Body of pancreas (tissue), 4 donors: ENCODE measurements around the gene AJM1. TPM values are rescaled to one million over a fixed set of nuclear protein-coding genes. Genes with fewer than 3 reads are reported as not detected.
"Not testable (repeated sequence)": the region's sequence is repeated elsewhere in the genome, so short reads cannot be mapped to it uniquely, and the experiment has no call there.

Experiments used
- ATAC-seq: fragments of 150-250 bp; one replicate; pipeline ENCODE4 v1.9.1; 2016
- DNase-seq, 4 donors: peaks; one replicate each; pipeline ENCODE4 v3.0.0-alpha.2; 2019
- H3K27ac ChIP-seq, 4 donors: fragments of 200-600 bp; sonication (generic); 1 replicate in 3 of 4; 2 replicates in 1 of 4; pipeline versions ENCODE4 v1.5.1 to v1.6.1; 2016 to 2019; ENCODE audit warnings: mild to moderate bottlenecking in 1 of 4, mixed read lengths in 1 of 4, moderate library complexity in 1 of 4
- H3K27me3 ChIP-seq, 2 donors: fragments of 200-600 bp; sonication (generic); one replicate each; pipeline ENCODE4 v1.6.0; 2016; ENCODE audit warnings: mild to moderate bottlenecking in 1 of 2
- H3K36me3 ChIP-seq, 2 donors: fragments of 200-600 bp; sonication (generic); replicated peaks in 1 of 2; 2 replicates each; pipeline ENCODE4 v1.5.1; 2016; ENCODE audit warnings: low read depth in 2 of 2; ENCODE audit not compliant: insufficient read depth in 1 of 2
- H3K4me1 ChIP-seq: fragments of 200-600 bp; sonication (generic); one replicate; pipeline ENCODE4 v1.6.0; 2016
- H3K4me3 ChIP-seq, 2 donors: fragments of 200-600 bp; sonication (generic); 1 replicate in 1 of 2; 2 replicates in 1 of 2; pipeline ENCODE4 v1.5.1; 2016 to 2019
- H3K9me3 ChIP-seq, 3 donors: fragments of 200-600 bp; sonication (generic); 1 replicate in 2 of 3; 2 replicates in 1 of 3; pipeline ENCODE4 v1.5.1; 2016
- POLR2A ChIP-seq, 3 donors: fragments of 450-650 bp; IDR thresholded peaks; one replicate each; pipeline ENCODE4 v1.6.1; 2016; ENCODE audit warnings: antibody characterized with exemption in 3 of 3, mild to moderate bottlenecking in 2 of 3
- WGBS, 2 donors: methylation state at CpG; one replicate each; pipeline ENCODE4 v1.1.5; 2017; 5-methylcytosine and 5-hydroxymethylcytosine counted together
- intact Hi-C: fragments of 100-400 bp; cut with DNase I; formaldehyde crosslinking; loops from one replicate; pipeline ENCODE4 v1.15.1; 2023
- total RNA-seq, 2 donors: library from RNA; depleted of rRNA; stranded (reverse); fragments of >200 nt; gene quantifications; one replicate each; pipeline ENCODE4 v1.1.0, GENCODE V29; 2016
- TF ChIP-seq, protein P1 (sequence below), 7 experiments: fragments of 450-650 bp in 4 of 7; fragments of 200-600 bp in 3 of 7; sonication (generic) in 3 of 7; IDR thresholded peaks; one replicate each; pipeline ENCODE4 v1.5.1; 2016 to 2019; ENCODE audit warnings: antibody characterized with exemption in 7 of 7

AJM1 gene
- total RNA-seq, result 10 to 100 TPM in 1 of 2 donors, 1 to 10 TPM in 1; 5.2 to 13.2 TPM

DNA sequence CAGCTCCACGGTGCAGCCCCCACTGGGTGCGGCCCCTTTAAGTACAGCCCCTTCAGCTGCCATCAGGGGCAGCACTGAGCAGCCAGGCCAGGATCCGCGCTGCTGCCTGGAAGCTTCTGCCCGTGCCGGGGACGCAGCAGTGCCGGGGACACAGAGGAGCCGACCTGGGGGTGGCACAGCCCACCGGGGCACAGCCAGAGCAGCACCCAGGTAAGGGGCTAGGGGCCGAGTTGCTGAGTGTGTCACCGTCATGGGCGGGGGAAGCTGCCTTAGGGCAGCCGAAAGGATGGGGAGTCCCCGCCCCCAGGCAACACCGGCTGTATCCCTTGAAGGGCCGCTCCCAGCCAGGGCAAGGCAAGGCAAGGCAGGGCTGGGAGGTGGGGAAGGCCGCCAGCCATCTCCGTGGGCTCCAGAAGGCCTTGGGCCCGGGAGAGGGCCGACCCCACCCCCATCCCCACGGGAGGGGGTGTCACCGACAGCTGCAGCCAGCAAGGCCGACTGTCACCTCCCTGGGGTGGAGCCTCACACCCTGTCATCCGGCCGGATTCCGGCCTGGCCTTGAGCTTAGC lies at the start of gene AJM1:
Gene AJM1 (plus strand): TSS at position 99 of the 569 bp plus-strand sequence. CDS start 1,937 bp downstream, outside the sequence.
- H3K4me1 ChIP-seq, result peaks cover 54% of the 10 kb centered on the region
- H3K4me3 ChIP-seq, H3K27me3 ChIP-seq, intact Hi-C loops, H3K36me3 ChIP-seq, H3K9me3 ChIP-seq: not testable (repeated sequence)
- TF ChIP-seq POLR2A (IDR thresholded peaks at IDR 0.05), result peak in 1 of 3 donors; percentile 17
- TF ChIP-seq, protein P1, sequence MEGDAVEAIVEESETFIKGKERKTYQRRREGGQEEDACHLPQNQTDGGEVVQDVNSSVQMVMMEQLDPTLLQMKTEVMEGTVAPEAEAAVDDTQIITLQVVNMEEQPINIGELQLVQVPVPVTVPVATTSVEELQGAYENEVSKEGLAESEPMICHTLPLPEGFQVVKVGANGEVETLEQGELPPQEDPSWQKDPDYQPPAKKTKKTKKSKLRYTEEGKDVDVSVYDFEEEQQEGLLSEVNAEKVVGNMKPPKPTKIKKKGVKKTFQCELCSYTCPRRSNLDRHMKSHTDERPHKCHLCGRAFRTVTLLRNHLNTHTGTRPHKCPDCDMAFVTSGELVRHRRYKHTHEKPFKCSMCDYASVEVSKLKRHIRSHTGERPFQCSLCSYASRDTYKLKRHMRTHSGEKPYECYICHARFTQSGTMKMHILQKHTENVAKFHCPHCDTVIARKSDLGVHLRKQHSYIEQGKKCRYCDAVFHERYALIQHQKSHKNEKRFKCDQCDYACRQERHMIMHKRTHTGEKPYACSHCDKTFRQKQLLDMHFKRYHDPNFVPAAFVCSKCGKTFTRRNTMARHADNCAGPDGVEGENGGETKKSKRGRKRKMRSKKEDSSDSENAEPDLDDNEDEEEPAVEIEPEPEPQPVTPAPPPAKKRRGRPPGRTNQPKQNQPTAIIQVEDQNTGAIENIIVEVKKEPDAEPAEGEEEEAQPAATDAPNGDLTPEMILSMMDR (IDR thresholded peaks at IDR 0.05), result peak; percentile 79 to 94 (median 86)
- DNase-seq, result peak; percentile 77 to 80 (median 79)
- H3K27ac ChIP-seq, result peak within 1 kb of the TSS; percentile 73 to 89 (median 76)
- peak; percentile 80 for ATAC-seq
- 0 to 2% methylated on average over 7 to 22 of the region's 27 CpGs for WGBS, 2 donors

DNA sequence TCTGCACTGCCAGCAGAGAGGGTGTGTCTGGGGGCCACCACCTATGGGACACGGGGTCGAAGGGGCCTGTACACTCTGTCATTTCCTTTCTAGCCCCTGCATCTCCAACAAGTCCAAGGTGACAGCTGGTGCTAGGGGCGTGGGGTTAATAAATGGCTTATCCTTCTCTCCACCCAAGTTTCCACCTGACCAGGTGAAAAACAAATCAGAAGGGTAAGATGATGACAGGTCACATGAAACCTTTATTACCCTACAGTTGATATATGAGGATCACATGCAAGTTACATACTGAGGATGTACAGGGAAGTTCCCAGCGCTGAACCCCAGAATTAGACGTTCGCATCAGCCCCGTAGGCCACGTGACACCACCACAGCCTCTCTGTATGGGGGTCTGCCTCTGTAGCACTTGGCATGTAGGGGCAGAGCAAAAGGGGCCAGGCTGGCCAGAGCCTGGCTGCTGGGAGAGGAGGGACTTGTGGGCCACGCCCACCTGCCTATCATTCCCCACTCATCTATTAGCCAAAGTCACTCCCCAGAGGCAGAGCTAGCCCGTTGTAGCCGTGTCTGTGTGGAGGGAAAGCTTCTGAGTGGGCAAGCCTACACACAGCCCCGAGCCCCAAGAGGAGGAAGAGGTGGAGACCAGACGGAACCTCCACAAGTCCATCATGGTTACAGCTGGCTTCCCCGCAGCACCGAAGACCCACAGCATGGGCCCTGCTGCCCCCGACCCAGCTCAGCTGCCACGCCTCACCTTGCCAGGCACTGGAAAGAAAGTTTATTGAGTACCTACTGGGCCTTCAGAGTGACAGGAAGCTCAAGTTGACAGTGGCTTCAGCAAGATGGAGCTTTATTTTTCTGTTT lies 49.0 kb upstream of the AJM1 start:
- ATAC-seq (no peak), DNase-seq (peak in 2 of 4 donors; percentile 34 to 35)
- Histone ChIP-seq H3K27me3 (no peaks in the 10 kb centered on the region), H3K27ac (no peak overlapping the region), H3K4me1 (peaks cover 70% of the 10 kb centered on the region), H3K9me3 (no peaks in the 10 kb centered on the region), H3K36me3 (no peaks in the 10 kb centered on the region), H3K4me3 (no peak overlapping the region)
- intact Hi-C loops, result no loop called here
- WGBS, 2 donors, result 68% methylated on average over 14 to 15 of the region's 17 CpGs
- TF ChIP-seq, protein P1 (IDR thresholded peaks at IDR 0.05), result no peak
- TF ChIP-seq POLR2A (IDR thresholded peaks at IDR 0.05), result no peak

DNA sequence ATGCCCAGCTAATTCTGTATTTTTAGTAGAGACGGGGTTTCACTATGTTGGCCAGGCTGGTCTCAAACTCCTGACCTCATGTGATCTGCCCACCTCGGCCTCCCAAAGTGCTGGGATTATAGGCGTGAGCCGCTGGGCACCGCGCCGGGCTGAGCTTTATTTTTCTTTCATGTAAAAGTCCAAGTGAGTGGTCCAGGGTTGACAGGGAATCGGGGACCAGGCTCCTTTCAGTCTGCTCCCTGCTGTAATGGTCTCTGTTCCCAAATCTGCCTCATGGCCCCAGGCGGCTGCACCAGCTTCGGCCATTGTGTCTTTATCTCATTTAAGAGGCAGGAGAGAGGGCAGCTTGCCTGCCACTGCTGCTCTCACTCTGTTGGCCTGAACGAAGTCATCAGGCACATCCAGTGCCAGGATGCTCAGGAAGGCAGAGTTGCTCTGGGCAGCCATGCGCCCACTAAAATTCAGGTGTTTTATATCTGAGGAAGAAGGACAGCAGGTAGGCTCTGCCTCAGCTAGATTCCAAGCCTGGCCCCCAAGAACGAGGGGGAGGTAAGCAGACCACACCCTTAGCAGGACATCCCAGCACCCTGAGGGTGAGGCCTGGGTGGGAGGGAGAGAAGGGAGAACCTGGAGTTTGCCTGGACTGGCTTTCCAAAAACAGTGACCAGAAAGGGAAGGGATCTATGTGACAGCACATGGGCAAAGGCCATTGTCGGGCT lies 47.8 kb upstream of the AJM1 start:
- intact Hi-C loops, result no loop called here
- no peak for TF ChIP-seq POLR2A (IDR thresholded peaks at IDR 0.05)
- TF ChIP-seq, protein P1 (IDR thresholded peaks at IDR 0.05), result no peak
- ATAC-seq, result no peak
- H3K36me3 ChIP-seq, result no peaks in the 10 kb centered on the region
- H3K27me3 ChIP-seq, result no peaks in the 10 kb centered on the region
- H3K4me3 ChIP-seq, result no peak overlapping the region
- H3K4me1 ChIP-seq, result peaks cover 72% of the 10 kb centered on the region
- H3K9me3 ChIP-seq, result no peaks in the 10 kb centered on the region
- DNase-seq, result no peak
- H3K27ac ChIP-seq, result no peak overlapping the region
- WGBS, 2 donors, result 86 to 87% methylated on average over 13 to 14 of the region's 14 CpGs

- TF ChIP-seq, protein P1 (IDR thresholded peaks at IDR 0.05), result no peak
- TF ChIP-seq POLR2A (IDR thresholded peaks at IDR 0.05), result no peak
- H3K36me3 ChIP-seq, result no peaks in the 10 kb centered on the region
- ATAC-seq (no peak), DNase-seq (no peak)
- 71 to 83% methylated on average over 6 of the region's 6 CpGs for WGBS, 2 donors
- peaks cover 72% of the 10 kb centered on the region for H3K4me1 ChIP-seq
- no peak overlapping the region for H3K27ac ChIP-seq
- no peak overlapping the region for H3K4me3 ChIP-seq
- intact Hi-C loops, result no loop called here
- H3K9me3 ChIP-seq, result no peaks in the 10 kb centered on the region
- H3K27me3 ChIP-seq, result no peaks in the 10 kb centered on the region
These were observed 47.3 kb upstream of the AJM1 start for GRCh38 chr9:136795000-136795348.
